ENCODE results near the gene PTPRJ.

PTPRJ gene

DNA sequence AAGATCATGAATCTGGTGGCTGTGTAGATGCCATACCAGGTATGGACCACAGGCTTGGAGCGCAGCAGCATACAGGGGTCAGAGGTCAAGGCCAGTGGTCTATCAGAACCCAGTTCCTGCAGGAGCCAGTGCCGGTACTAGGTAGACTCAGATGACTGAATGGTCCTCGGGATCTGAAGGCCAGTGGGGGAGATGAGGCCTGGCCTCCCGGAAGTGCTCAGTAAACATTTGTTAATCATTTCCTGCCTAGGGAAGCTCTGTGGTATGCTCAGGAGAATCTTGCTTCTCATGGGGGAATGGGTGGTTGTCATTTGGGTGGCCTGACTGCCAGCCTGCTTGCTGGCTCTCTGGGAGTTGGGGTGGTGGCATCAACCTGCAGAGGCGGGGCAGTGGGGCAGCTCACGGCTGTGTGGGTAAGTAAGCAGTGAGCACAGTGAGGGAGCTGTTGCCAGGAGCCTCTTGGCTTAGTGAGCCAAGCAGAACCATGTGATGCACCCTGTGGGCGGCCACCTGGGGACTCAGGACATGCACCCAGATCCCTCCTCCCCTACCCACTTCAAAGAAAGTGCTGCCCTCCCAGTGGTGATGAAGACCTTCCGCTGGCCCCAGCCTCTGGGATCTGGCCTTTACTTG, 33.0 kb downstream of the PTPRJ start:
- no peak for TF ChIP-seq FOXK2 (IDR thresholded peaks at IDR 0.05)
- no peak for TF ChIP-seq ZNF384 (IDR thresholded peaks at IDR 0.05)
- no peak for TF ChIP-seq TARDBP (IDR thresholded peaks at IDR 0.05)
- TF ChIP-seq ARNT (IDR thresholded peaks at IDR 0.05): no peak
- TF ChIP-seq SP1 (IDR thresholded peaks at IDR 0.05): no peak
- TF ChIP-seq NFRKB (IDR thresholded peaks at IDR 0.05): no peak
- TF ChIP-seq SUZ12 (IDR thresholded peaks at IDR 0.05): no peak
- TF ChIP-seq BHLHE40 (IDR thresholded peaks at IDR 0.05; ENCODE audit: borderline replicate concordance): no peak
- no peak for TF ChIP-seq FOXA1 (IDR thresholded peaks at IDR 0.05)
- no peak for TF ChIP-seq CTBP1 (IDR thresholded peaks at IDR 0.05; ENCODE audit: borderline replicate concordance)
- no peak for TF ChIP-seq FOXM1 (IDR thresholded peaks at IDR 0.05; ENCODE audit: borderline replicate concordance)
- no peak for TF ChIP-seq L3MBTL2 (conservative IDR thresholded peaks at IDR 0.05)
- TF ChIP-seq, protein P1, sequence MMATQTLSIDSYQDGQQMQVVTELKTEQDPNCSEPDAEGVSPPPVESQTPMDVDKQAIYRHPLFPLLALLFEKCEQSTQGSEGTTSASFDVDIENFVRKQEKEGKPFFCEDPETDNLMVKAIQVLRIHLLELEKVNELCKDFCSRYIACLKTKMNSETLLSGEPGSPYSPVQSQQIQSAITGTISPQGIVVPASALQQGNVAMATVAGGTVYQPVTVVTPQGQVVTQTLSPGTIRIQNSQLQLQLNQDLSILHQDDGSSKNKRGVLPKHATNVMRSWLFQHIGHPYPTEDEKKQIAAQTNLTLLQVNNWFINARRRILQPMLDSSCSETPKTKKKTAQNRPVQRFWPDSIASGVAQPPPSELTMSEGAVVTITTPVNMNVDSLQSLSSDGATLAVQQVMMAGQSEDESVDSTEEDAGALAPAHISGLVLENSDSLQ (IDR thresholded peaks at IDR 0.05): no peak
- TF ChIP-seq HDGF (IDR thresholded peaks at IDR 0.05; ENCODE audit: borderline replicate concordance): no peak
- TF ChIP-seq LEF1 (IDR thresholded peaks at IDR 0.05; ENCODE audit: borderline replicate concordance): no peak
- TF ChIP-seq ELF4 (IDR thresholded peaks at IDR 0.05): no peak
- CTCF ChIA-PET: no interaction called here
- no peak for DNase-seq (ENCODE audit: extremely low spot score)
- POLR2A ChIA-PET: no interaction called here

DNA sequence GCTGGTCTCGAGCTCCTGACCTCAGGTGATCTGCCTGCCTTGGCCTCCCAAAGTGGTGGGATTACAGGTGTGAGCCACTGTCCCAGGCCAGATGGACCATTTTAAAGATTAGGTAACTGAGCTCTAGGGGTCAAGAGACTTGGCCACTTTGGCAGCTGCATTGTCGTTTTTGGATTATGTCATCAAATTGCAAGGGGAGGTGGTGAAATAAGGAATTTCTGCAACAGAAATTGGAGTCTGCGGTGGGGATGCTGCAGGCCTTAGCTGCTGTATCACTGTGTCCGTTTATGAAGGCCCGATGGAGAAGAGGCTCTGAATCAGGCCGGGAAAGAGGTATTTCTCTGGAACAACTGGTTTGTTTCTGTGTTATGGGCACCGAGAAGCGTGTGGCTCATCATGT, 34.6 kb downstream of the PTPRJ start:
- POLR2A ChIA-PET: no interaction called here
- CTCF ChIA-PET: no interaction called here
- no peak for DNase-seq (ENCODE audit: extremely low spot score)
- TF ChIP-seq FOXM1 (IDR thresholded peaks at IDR 0.05; ENCODE audit: borderline replicate concordance) (no peak), ZNF384 (IDR thresholded peaks at IDR 0.05) (no peak), SP1 (IDR thresholded peaks at IDR 0.05) (no peak), FOXK2 (IDR thresholded peaks at IDR 0.05) (no peak), NFRKB (IDR thresholded peaks at IDR 0.05) (no peak), LEF1 (IDR thresholded peaks at IDR 0.05; ENCODE audit: borderline replicate concordance) (no peak), SUZ12 (IDR thresholded peaks at IDR 0.05) (no peak), BHLHE40 (IDR thresholded peaks at IDR 0.05; ENCODE audit: borderline replicate concordance) (no peak), CTBP1 (IDR thresholded peaks at IDR 0.05; ENCODE audit: borderline replicate concordance) (no peak), HDGF (IDR thresholded peaks at IDR 0.05; ENCODE audit: borderline replicate concordance) (no peak), FOXA1 (IDR thresholded peaks at IDR 0.05) (no peak), ELF4 (IDR thresholded peaks at IDR 0.05) (no peak)
- TF ChIP-seq, protein P1 (IDR thresholded peaks at IDR 0.05): no peak

DNA sequence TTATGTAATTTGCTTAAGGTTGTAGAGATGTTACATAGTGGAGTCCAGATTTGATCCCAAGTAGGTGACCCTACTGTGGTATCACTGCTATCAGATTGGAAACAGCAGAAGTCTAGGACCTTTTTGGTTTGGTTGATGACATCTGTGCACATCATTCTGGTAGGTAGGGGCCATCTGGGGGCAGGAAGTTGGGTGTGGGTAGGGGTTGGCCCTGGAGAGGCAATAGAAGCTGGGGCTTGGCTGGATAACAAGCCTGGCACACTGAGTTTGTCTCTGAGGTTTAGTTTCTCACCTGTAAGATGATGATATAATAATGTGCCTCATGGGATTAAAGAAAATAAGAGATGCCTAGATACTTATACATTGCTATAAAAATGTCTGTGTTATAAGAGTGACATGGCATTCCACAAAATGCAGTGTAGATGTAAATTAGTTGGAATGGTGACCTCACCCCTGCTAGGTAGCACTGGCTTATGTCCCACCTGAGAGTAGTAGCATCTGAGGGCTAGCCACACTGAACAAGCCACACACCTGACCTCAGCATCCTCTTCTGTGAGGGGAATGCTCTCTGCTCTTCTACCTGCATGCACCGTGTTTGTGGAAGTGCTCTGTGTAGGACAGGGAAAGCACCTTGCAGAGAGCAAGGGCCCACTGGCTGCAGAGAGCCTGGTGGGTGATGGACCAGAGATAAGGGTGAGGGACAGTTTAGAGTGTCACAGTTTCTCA, 36.9 kb downstream of the PTPRJ start:
- CTCF ChIA-PET: no interaction called here
- POLR2A ChIA-PET: no interaction called here
- TF ChIP-seq NFRKB (IDR thresholded peaks at IDR 0.05) (no peak), ELF4 (IDR thresholded peaks at IDR 0.05) (no peak), ARNT (IDR thresholded peaks at IDR 0.05) (no peak), FOXM1 (IDR thresholded peaks at IDR 0.05; ENCODE audit: borderline replicate concordance) (no peak), L3MBTL2 (conservative IDR thresholded peaks at IDR 0.05) (no peak), LEF1 (IDR thresholded peaks at IDR 0.05; ENCODE audit: borderline replicate concordance) (no peak)
- TF ChIP-seq, protein P1 (IDR thresholded peaks at IDR 0.05): no peak
- no peak for DNase-seq (ENCODE audit: extremely low spot score)

DNA sequence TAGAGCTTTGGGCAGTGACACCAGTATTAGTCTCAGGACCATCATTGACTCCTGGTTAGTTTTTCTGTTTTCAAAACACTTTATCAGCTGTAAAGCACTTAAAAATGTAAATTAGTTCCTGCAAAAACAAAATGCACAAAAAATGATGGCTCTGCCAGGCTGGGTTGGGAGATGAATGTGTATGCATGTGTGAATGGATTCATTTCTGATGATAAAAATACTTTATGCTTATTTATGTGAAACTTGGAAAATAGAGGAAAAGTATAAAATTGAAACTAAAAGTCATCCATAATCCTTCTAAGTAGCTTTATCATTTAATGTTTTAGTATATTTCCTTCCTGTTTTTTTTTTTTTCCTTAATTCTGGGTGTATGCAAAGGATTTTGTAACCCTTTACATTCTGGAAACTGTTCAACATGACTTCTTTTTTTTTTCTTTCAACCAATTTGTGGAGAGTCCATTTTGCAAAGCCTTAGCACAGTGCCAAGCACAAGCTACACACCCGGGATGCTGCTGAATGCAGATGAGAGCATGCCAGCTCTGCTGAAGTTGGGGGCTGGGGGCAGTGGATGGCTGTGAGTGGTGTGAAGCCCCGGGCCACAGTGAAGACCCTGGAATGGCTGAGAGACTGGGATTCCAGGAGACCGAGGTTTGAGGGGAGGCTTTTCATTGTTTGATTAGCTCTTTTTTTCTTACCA, 37.6 kb downstream of the PTPRJ start:
- no peak for DNase-seq (ENCODE audit: extremely low spot score)
- POLR2A ChIA-PET: no interaction called here
- CTCF ChIA-PET: no interaction called here
- TF ChIP-seq ZNF384 (IDR thresholded peaks at IDR 0.05): no peak
- TF ChIP-seq SP1 (IDR thresholded peaks at IDR 0.05): no peak
- TF ChIP-seq ELF4 (IDR thresholded peaks at IDR 0.05): no peak
- TF ChIP-seq L3MBTL2 (conservative IDR thresholded peaks at IDR 0.05): no peak
- no peak for TF ChIP-seq SUZ12 (IDR thresholded peaks at IDR 0.05)
- TF ChIP-seq HDGF (IDR thresholded peaks at IDR 0.05; ENCODE audit: borderline replicate concordance): no peak
- no peak for TF ChIP-seq TARDBP (IDR thresholded peaks at IDR 0.05)
- TF ChIP-seq FOXA1 (IDR thresholded peaks at IDR 0.05): no peak

DNA sequence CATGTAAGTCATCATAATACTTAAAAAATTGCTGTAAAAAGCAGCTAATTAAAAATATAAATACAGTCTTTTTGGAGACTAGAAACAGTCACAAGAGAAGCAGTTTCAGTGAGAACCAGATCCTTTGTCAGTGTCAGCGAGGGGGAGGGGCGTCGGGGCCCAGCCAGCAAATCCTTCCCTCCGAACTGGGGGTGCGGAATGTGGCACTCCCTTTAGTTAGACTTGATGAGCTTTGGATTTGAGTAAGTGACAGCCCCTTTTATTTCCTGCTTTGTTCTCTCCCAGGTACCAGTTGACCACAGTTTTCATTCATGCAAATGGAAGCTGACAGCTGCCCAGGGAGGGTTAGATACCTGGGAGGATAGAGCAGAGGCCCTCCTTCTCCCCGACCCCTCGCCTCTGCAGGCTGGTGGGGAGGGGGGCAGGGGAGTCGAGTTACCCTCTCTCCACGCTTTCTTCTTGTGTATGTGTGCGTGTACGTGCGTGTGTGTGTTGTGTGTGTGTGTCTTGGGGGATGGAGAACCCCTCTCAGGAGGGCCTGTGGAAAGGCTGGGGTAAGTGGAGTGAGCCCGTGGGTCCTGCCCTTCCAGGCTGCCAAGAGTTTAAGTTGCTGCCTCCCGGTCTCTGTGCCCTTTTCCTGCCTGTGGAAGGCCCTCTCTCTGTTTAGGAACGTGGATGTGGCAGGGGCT, 38.3 kb downstream of the PTPRJ start:
- TF ChIP-seq ARNT (IDR thresholded peaks at IDR 0.05): no peak
- TF ChIP-seq FOXA1 (IDR thresholded peaks at IDR 0.05): no peak
- no peak for TF ChIP-seq FOXK2 (IDR thresholded peaks at IDR 0.05)
- no peak for TF ChIP-seq NFRKB (IDR thresholded peaks at IDR 0.05)
- TF ChIP-seq SP1 (IDR thresholded peaks at IDR 0.05): no peak
- no peak for TF ChIP-seq SUZ12 (IDR thresholded peaks at IDR 0.05)
- no peak for TF ChIP-seq TARDBP (IDR thresholded peaks at IDR 0.05)
- no peak for TF ChIP-seq L3MBTL2 (conservative IDR thresholded peaks at IDR 0.05)
- TF ChIP-seq HDGF (IDR thresholded peaks at IDR 0.05; ENCODE audit: borderline replicate concordance): no peak
- TF ChIP-seq BHLHE40 (IDR thresholded peaks at IDR 0.05; ENCODE audit: borderline replicate concordance): no peak
- no peak for TF ChIP-seq ELF4 (IDR thresholded peaks at IDR 0.05)
- TF ChIP-seq, protein P1 (IDR thresholded peaks at IDR 0.05): no peak
- no peak for TF ChIP-seq CTBP1 (IDR thresholded peaks at IDR 0.05; ENCODE audit: borderline replicate concordance)
- no peak for TF ChIP-seq LEF1 (IDR thresholded peaks at IDR 0.05; ENCODE audit: borderline replicate concordance)
- no peak for TF ChIP-seq ZNF384 (IDR thresholded peaks at IDR 0.05)
- TF ChIP-seq FOXM1 (IDR thresholded peaks at IDR 0.05; ENCODE audit: borderline replicate concordance): no peak
- DNase-seq (ENCODE audit: extremely low spot score): no peak
- CTCF ChIA-PET: no interaction called here
- POLR2A ChIA-PET: no interaction called here

All from HEK293T (cell line).